ENCODE results near the gene PTPRCAP. TPM values are rescaled to one million over a fixed set of nuclear protein-coding genes. Genes with fewer than 3 reads are reported as not detected.

PTPRCAP gene
- total RNA-seq, 1 donor from 2014 or later, result 2.3 TPM

DNA sequence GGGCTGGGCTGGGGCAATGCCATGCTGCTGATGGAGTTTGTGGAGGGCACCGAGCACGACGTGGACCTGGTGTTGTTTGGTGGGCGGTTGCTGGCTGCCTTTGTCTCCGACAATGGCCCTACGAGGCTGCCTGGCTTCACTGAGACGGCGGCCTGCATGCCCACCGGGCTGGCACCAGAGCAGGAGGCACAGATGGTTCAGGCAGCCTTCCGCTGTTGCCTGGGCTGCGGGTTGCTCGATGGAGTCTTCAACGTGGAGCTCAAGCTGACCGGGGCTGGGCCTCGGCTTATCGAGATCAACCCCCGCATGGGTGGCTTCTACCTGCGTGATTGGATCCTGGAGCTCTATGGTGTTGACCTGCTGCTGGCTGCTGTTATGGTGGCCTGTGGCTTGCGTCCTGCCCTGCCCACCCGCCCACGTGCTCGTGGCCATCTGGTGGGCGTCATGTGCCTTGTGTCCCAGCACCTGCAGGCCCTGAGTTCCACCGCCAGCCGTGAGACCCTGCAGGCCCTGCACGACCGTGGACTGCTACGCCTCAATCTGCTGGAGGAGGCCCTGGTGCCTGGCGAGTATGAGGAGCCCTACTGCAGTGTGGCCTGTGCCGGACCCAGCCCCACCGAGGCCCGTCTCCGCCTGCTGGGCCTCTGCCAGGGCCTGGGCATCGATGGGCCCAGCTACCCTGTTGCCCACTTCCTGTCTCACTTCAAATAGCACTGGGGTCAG, 13.4 kb downstream of the PTPRCAP start:
- H3K9me3 Mint-ChIP-seq (ENCODE audit: low read depth), result no peaks in the 10 kb centered on the region
- H3K27me3 Mint-ChIP-seq, result no peaks in the 10 kb centered on the region
- DNase-seq (ENCODE audit: low spot score, unreplicated experiment), result no peak
- no peaks in the 10 kb centered on the region for H3K36me3 Mint-ChIP-seq (ENCODE audit: insufficient read depth)
- peaks cover 5% of the 10 kb centered on the region for H3K4me1 Mint-ChIP-seq (ENCODE audit: low read depth)
- H3K27ac Mint-ChIP-seq, result no peak overlapping the region
- TF ChIP-seq, protein P1, sequence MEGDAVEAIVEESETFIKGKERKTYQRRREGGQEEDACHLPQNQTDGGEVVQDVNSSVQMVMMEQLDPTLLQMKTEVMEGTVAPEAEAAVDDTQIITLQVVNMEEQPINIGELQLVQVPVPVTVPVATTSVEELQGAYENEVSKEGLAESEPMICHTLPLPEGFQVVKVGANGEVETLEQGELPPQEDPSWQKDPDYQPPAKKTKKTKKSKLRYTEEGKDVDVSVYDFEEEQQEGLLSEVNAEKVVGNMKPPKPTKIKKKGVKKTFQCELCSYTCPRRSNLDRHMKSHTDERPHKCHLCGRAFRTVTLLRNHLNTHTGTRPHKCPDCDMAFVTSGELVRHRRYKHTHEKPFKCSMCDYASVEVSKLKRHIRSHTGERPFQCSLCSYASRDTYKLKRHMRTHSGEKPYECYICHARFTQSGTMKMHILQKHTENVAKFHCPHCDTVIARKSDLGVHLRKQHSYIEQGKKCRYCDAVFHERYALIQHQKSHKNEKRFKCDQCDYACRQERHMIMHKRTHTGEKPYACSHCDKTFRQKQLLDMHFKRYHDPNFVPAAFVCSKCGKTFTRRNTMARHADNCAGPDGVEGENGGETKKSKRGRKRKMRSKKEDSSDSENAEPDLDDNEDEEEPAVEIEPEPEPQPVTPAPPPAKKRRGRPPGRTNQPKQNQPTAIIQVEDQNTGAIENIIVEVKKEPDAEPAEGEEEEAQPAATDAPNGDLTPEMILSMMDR (IDR thresholded peaks at IDR 0.05; ENCODE audit: unreplicated experiment), result no peak
- H3K4me3 Mint-ChIP-seq (ENCODE audit: low read depth), result no peak overlapping the region

DNA sequence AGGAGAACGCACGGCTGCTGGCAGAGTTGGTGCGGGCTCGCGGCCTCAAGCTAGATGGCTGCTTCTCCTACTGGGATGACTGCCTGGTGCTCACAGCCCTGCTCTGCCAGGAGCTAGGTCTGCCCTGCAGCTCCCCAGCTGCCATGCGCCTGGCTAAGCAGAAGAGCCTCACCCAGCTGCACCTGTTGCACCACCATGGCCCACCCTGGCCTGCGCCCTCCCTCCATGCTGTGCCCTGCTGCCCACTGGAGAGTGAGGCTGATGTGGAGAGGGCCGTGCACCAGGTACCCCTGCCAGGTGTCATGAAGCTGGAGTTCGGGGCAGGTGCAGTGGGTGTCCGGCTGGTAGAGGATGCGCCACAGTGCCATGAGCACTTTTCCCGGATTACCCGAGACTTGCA, 14.0 kb downstream of the PTPRCAP start:
- no peaks in the 10 kb centered on the region for H3K27me3 Mint-ChIP-seq
- no peak overlapping the region for H3K4me3 Mint-ChIP-seq (ENCODE audit: low read depth)
- H3K36me3 Mint-ChIP-seq (ENCODE audit: insufficient read depth), result no peaks in the 10 kb centered on the region
- H3K27ac Mint-ChIP-seq, result no peak overlapping the region
- peaks cover 4% of the 10 kb centered on the region for H3K4me1 Mint-ChIP-seq (ENCODE audit: low read depth)
- TF ChIP-seq, protein P1 (IDR thresholded peaks at IDR 0.05; ENCODE audit: unreplicated experiment), result no peak
- no peak for DNase-seq (ENCODE audit: low spot score, unreplicated experiment)
- H3K9me3 Mint-ChIP-seq (ENCODE audit: low read depth), result no peaks in the 10 kb centered on the region

DNA sequence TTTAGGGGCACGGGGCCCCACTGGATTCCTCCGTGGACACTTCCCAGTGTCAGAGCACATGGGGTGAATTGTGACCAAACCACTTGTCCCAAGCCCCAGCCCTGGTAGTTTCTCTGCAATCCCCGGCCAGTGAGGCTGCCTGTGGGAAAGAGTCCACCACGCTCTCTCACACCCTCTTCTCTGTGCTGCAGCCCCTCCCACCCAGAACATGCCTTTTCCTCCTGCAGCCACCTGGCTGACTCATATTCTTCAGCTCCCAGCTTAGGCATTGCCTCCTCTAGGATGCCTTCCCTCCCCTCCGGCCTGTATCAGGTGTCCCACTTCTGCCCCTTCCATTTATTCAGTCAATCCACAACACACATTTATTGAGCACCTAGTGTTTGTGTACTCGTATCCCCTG, 14.6 kb downstream of the PTPRCAP start:
- DNase-seq (ENCODE audit: low spot score, unreplicated experiment), result no peak
- peak overlapping the region; percentile 3 for H3K4me3 Mint-ChIP-seq (ENCODE audit: low read depth)
- no peaks in the 10 kb centered on the region for H3K9me3 Mint-ChIP-seq (ENCODE audit: low read depth)
- peaks cover 4% of the 10 kb centered on the region for H3K4me1 Mint-ChIP-seq (ENCODE audit: low read depth)
- TF ChIP-seq, protein P1 (IDR thresholded peaks at IDR 0.05; ENCODE audit: unreplicated experiment), result no peak
- peaks cover 4% of the 10 kb centered on the region for H3K27me3 Mint-ChIP-seq
- no peaks in the 10 kb centered on the region for H3K36me3 Mint-ChIP-seq (ENCODE audit: insufficient read depth)
- H3K27ac Mint-ChIP-seq, result peak overlapping the region; percentile 82

DNA sequence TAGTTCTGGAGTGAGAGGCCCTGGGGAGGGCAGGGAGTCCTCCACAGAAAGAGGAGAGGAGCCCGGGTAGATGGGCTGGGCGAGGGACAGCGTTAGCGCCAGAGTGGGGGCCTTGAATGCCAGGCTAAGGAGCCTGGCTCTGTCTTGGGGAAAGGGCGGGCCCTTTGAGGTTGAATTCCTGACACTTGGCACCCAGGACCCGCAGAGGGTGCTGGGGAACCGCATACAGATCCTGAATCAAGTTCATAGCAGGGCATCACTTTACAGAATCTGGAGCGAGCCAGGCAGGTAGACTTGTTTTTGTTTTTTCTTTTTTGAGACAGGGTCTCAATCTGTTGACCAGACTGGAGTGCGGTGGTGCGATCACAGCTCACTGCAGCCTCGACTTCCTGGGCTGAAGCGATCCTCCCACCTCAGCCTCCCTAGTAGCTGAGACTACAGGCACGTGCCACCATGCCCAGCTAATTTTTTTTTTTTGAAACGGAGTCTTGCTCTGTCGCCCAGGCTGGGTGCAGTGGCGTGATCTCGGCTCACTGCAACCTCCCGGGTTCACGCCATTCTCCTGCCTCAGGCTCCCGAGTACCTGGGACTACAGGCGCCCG, 16.0 kb downstream of the PTPRCAP start:
- no peaks in the 10 kb centered on the region for H3K36me3 Mint-ChIP-seq (ENCODE audit: insufficient read depth)
- H3K27ac Mint-ChIP-seq, result peak overlapping the region; percentile 89
- H3K4me3 Mint-ChIP-seq (ENCODE audit: low read depth), result peak overlapping the region; percentile 54
- DNase-seq (ENCODE audit: low spot score, unreplicated experiment), result no peak
- TF ChIP-seq, protein P1 (IDR thresholded peaks at IDR 0.05; ENCODE audit: unreplicated experiment), result no peak
- peaks cover 8% of the 10 kb centered on the region for H3K27me3 Mint-ChIP-seq
- H3K9me3 Mint-ChIP-seq (ENCODE audit: low read depth), result no peaks in the 10 kb centered on the region
- H3K4me1 Mint-ChIP-seq (ENCODE audit: low read depth), result peaks cover 1% of the 10 kb centered on the region

DNA sequence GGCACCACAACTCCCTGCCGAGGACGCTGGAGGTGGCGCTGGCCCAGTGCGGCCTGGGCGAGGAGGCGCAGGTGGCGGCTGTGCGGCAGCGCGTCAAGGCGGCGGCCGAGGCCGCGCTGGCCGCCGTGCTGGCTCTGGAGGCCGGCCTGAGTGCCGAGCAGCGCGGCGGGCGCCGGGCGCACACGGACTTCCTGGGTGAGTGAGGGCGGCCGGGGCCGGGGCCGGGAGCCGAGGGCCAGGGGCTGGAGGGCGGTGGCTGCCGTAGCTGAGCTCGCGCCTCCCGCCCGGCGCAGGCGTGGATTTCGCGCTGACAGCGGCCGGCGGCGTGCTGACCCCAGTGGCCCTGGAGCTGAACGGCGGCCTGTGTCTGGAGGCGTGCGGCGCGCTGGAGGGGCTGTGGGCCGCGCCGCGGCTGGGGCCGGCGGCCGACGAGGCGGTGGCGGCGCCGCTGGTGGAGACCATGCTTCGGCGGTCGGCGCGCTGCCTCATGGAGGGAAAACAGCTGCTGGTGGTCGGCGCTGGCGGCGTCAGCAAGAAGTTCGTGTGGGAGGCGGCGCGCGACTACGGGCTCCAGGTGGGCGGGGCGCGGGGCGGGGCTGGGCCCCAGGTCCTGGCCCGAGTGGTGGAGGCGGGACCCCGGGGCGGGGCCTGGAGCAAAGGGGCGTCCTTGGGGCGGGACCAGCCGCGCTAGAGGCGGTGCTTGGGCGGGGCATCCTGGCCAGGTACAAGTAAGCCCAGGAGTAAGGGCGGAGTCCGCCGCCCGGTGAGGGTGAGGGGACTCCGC, 16.6 kb downstream of the PTPRCAP start:
- Mint-ChIP-seq H3K36me3 (ENCODE audit: insufficient read depth) (no peaks in the 10 kb centered on the region), H3K9me3 (ENCODE audit: low read depth) (no peaks in the 10 kb centered on the region), H3K4me3 (ENCODE audit: low read depth) (peak overlapping the region; percentile 57), H3K27me3 (peaks cover 15% of the 10 kb centered on the region), H3K4me1 (ENCODE audit: low read depth) (peaks cover 3% of the 10 kb centered on the region), H3K27ac (peak overlapping the region; percentile 89)
- DNase-seq (ENCODE audit: low spot score, unreplicated experiment), result peak; percentile 98
- TF ChIP-seq, protein P1 (IDR thresholded peaks at IDR 0.05; ENCODE audit: unreplicated experiment), result no peak

All from progenitor cell of endocrine pancreas (in vitro differentiated cells).